C1 segment of cervical spinal cord (tissue), 14 donors: ENCODE results near the gene PSMB8.
"Not testable (repeated sequence)": the region's sequence is repeated elsewhere in the genome, so short reads cannot be mapped to it uniquely, and the experiment has no call there.

Experiments
- DNase-seq, 14 donors: peaks; one replicate each; lab custom pipeline; 2025; lab: John Stamatoyannopoulos, UW

The PSMB8 gene

DNA sequence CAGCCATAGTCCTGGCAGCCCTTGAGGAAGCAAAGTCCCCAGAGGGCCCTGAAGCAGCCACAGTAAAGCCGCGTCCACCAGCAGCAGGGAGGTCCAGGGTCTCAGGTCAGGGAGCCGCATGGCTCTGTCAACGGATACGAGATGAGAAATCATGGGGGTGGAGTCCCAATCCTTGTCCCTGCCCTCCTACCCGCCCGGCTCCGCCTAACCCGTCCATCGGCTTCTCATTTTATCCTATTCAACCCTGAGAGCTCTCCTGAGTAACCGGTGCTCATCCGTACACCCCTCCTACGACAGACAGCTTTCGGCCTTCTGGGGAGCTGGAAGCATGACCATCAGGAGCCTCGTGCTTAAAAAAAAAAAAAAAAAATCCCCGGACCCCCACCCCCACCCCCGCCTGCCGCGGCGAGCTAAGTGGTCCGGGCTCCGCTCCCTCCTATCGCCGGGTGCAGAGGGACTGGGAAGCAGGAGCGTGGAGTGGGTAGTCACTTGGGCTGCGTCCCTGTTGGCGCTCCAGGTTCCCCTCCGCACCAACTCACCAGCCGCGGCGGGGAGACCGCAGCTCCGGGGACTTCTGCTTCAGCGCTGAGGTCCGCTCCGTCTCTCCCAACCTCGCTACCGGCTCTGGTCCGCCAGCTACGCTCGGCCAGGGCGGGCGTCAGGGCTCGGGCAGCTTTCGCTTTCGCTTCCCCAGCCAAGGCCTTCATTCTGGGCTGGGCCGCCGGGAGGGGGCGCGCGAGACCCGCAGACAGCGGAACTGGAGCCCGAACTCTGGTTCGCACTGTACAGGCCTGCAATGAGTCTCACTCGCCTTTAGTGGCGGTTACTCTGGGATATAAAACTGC is 5.5 kb downstream of the PSMB8 start, which contains the start of gene TAP2:
Gene TAP2, minus strand, starts transcription at position 626 of the 845 bp plus-strand sequence. Its CDS starts 506 bp downstream, at position 120.
- DNase-seq, result peak; percentile 45 to 96 (median 90)

DNA sequence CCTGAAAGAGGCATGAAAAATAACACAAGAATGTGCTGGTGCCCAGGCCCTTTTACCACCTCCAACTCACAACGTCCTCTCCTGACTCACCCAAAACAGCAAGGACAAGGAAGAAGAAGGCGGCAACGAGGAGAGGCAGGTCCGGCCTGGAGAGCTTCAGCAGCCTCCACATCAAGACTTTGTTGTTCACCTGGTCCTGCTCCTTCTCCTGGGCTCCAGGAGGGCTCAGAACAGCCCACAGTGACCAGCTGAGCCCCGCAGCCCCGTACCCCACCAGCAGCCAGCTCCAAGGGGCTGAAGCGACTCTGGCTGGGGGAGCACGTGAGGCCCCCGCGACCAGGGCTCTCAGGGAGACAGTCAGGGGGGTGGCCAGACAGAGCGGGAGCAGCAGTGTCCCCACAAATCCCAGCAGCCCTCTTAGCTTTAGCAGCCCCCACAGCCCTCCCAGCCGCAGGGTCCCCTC is 6.2 kb downstream of the PSMB8 start:
- DNase-seq, result peak in 2 of 14 donors; percentile 18 to 43

DNA sequence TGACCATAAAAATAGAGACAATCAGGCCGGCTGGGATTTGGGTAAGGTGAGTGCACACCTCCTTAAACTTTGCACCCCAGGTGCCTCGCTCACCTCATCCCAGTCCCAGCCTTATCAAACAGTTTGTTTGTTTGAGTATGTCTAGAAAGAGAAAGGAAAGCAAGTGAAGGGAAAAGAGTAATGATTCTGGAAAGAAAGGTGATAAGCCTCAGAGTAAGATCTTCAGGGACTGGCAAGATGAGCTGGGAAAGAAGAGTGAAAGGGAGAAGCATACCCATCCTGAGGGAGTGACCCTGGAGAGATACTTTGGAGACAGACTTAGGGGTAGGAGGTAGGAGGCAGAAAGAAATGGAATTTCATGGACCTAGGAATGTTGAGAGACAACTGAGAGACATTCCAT is 7.0 kb downstream of the PSMB8 start:
- no peak for DNase-seq

DNA sequence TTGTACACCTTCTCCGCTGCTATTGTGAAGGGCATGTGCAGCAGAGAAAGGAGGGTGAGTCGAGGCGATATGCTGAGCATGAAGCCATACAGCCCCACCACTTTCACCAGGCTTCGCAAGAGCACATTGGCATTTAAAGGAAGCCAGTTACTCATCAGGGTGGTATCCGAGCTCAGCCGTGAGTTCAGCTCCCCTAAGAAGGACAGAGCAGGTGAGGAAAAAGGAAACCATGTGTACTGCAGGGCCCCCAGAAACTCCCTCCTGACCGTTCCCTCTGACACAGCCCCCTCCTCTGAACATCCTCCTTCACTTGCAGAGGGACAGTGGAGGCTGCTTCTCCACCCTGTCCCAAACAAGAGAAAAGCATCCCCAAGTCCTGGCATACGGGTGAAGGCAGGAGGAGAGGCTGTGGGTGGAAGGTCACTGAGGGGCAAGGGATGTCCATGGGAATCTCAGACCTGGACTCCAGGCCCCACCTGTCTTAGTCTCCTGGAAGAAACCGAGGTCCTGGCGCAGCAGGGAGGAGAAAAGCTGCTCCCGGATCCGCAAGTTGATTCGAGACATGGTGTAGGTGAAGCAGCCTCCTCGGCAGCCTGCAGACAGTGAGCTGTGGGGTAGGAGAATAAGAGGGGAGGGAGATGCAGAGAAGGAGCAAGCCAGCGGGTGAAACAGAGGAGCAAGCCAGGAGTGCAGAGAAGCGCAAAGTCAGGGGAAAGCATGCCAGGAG is 8.5 kb downstream of the PSMB8 start:
- no peak for DNase-seq

DNA sequence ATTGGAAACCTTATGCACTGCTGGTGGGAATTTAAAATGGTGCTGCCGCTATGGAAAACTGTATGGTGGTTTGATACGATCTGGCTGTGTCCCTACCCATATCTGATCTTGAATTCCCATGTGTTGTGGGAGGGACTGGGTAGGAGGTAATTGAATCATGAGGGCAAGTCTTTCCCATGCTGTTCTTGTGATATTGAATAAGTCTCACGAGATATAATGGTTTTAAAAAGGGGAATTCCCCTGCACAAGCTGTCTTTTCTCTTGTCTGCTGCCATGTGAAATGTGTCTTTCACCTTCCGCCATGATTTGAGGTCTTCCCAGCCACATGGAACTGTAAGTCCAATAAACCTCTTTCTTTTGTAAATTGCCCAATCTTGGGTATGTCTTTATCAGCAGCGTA is 10.2 kb downstream of the PSMB8 start:
- no peak for DNase-seq

DNA sequence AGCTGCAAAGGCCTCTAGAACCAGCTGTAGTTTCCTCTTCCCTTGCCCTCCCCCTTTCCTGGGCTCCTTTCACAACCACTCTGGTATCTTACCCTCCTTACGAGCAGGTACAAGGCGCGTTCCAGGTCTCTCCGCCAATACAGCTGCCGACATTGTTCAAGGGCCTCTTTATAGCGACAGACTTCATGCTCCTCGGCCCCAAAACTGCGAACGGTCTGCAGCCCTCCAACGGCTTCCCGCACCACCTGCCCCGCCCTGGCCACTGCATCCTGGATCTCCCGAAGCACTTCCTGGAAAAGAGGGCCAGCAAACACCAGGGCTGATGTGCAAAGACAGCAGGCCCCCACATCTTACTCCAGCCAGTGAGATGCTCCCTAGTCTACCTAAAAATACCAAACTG is 11.3 kb downstream of the PSMB8 start:
- DNase-seq, result no peak

DNA sequence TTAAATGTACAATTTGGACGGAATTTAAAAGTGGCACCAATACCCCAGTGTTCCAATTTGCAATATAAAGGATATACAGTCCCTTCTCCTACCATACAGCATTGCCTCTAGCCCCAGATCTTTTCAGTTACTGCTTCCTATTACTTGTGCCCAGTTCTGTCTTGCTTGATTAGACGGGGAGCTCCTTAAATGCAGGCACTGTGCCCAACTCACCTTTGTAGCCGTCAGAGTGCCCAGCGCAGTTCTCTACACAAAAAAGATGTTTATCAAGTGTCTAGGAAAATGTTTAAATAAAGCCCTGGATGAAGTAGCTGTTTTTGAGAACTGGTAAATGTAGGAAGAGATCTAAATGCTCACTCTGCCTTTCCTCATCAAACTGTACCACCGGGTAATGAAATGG is 12.9 kb downstream of the PSMB8 start:
- no peak for DNase-seq

DNA sequence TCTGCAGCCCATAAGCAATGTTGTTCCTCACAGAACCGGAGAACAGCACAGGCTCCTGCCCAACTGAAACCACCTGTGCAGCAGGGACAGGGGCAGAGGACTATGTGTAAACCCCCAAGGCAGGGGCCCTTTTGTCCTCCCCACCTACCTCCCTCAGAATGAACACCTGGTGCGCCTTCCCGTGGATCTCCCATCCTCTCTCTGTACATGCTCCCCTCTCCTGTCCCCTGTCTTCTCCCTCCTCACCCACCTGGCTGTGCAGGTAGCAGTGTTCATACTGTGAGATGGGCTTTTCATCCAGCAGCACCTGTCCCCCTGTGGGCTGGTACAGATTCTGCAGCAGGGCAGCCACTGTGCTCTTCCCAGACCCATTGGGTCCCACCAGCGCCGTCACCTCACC is 13.8 kb downstream of the PSMB8 start:
- DNase-seq, result no peak

DNA sequence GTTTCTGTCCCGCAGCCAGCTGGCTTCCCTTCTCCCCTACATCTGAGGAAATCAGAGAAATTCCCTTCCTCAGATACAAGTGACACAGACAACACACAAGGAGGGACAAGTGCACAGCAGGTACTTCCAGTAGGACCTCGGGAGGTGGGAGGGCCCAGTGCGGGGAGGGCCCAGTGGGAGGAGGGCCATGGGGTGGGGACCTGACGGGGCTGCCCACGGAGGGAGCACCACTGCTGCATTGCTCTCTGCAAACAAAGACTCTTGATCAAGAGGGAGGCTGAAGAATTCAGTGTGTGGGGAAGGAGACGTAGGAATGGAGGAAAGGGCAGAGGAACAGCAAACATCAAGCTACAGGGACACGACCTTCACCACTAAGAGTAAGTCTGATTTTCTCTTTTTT is 14.4 kb downstream of the PSMB8 start:
- no peak for DNase-seq

DNA sequence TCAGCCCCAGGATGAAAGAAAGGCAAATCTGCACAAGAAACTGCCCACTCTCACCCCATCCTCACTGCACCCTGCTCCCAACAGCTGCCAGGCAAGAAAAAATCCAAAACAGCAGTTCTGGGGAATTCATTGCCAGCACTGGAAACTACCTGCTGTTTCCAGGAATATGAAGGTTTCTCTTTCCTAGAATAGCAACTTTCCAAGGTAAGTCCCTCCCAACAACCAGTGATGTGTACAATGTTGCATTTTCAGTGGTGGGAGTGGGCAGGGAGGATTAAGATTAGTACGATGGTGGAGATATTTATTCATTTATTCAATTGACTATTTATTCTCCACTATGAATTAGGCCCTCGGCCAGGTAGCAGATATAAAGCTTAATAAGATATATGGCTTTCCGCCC is 16.8 kb downstream of the PSMB8 start:
- DNase-seq, result no peak

DNA sequence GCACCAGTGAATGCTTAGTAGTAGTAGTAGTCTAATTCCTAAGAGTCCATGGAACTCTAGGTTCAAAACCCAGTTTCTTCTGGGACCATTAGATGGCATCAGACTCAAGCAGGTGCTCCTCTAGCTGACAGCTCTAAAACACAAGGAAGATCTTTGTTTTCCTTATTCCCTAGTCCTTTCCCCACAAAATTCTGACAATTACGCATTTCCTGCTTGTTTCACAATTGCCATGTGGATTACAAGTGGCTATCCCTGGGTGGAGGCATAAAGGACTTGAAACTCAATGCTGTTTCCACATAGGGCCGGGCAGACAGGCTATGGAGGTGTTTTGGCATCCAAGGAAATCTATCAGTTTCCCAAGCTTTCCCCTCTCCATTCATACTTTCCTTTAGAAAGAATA is 17.9 kb downstream of the PSMB8 start:
- peak in 1 of 14 donors; percentile 1 for DNase-seq

DNA sequence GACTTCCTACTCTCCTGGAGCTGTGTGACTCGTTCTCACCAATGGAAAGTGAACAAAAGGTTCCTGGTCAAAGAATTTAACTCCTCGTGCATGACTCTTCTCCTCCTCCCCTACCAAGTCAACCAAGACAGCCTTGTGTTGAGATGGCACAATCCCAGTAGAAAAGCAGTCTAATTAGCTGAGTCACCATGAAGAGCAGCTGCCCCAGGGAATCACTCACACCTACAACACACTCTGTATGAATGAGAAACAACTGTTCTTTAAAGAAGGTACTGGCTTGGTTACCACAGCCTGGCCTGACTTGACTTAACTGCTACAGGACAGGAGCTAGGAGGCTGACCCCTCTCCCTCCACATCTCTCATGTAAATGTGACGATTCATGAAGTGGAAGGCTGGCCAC is 24.1 kb downstream of the PSMB8 start:
- no peak for DNase-seq

DNA sequence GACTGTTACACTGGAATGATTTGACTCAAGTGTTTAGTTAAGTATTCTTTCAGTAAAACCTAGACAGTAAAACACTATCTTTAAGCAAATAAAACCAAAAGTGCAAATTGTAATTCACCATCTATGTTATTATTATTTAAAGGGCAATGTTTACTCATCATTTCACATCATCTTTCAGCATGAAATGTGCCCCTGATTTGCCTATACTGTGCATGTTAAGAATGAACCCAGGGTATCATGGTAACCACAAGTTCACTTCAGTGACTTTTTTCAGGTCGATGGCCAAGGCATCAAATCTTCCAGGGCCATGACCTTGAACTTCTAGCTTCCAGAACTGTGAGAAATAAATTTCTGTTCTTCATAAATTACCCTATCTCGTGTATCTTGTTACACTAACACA is 25.0 kb downstream of the PSMB8 start:
- no peak for DNase-seq

DNA sequence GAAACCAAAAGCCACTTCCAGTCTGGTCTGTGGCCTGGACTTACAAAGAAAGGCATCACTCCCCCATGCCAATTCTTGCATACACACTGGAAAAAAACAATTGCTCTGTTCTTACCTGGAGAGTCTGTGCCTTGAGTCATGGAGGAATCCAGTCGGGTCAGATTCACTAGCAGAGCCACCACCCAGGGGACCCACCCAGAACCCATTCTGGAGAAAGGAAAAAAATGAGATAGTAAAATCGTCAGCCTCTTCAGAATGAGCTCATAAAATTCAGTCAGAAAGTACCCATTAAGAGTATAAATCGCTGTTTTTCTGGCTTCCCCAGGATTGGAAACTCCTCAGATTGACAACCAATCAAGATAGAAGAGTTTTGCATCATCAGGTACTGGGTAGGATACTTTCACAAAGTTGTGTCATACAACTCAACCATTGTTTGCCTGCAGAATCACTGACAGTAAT is 27.1 kb downstream of the PSMB8 start, which contains the start of gene HLA-DOB:
Gene HLA-DOB, minus strand, starts transcription at position 257 of the 459 bp plus-strand sequence. Its CDS starts 51 bp downstream, at position 206.
- no peak for DNase-seq

DNA sequence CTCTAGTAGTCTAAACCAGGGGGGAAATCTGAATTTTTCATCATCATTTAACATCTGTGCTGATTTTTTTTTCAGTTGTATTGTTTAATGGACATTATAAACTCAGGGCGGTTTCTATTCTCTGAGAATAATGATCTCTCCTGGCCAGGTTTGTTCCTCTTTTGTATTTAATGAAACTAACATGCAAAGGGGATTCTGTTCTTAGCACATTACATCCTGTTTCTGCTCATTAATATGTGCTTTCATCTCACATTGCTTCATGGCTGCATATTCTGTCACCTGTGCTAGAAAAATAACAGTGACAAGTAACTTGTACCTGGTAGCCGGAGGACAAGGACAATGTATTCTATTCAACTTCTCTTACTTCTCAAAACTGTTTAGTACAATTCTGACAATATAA is 27.9 kb downstream of the PSMB8 start:
- DNase-seq, result no peak

DNA sequence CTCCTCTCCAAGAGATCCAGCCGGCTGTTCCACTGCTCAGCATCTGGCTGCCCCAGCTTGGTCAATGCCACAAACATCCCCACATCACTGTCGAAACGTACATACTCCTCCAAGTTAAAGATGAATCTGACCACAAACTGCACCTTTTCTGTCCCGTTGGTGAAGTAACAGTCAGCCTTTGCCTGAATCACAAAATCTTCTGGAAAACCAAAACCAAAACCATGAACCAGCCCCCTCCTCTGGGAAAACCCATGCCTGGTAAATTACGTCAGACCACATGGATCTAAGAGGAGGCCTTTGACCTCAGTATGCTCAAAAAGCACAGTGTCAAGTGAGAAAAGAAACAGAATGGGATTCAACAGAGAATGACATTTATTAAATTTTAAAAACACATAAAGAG is 28.7 kb downstream of the PSMB8 start:
- no peak for DNase-seq

DNA sequence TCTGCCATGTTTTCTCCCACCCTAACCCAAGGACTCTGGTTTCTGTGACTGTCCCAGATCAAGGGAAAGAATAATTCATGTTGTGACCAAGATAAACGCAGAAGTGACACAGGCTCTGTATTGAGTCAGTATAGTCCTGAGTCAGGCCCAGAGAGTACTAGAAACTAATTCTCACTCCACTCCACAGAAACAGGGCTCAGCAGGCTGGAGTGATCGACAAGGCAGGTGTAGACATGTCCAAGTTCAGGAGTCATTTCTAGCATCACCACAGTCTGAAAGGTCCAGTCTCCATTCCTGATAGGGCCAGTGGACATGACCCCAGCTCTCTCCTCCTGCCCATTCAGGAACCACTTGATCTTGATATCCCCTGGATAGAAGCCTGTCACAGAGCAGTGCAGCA is 29.7 kb downstream of the PSMB8 start:
- DNase-seq, result no peak

DNA sequence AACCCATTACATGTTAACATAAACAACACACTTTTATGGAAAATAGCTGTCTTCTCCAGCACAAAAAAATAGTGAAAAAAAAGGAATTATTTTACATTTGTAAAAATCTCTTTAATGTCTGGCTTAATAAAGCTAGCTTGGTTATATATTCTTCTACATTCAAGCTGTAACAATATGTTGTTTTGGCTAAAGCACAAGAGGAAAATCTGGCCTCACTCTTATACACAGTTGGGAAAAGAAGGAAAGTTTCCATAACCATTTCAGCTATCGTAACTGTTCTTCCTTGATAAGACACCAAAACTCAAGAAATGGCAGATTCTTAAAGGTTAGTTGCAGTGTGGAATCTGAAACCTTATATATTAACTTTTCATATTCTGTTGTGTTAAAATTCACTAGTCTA is 34.7 kb downstream of the PSMB8 start:
- no peak for DNase-seq

DNA sequence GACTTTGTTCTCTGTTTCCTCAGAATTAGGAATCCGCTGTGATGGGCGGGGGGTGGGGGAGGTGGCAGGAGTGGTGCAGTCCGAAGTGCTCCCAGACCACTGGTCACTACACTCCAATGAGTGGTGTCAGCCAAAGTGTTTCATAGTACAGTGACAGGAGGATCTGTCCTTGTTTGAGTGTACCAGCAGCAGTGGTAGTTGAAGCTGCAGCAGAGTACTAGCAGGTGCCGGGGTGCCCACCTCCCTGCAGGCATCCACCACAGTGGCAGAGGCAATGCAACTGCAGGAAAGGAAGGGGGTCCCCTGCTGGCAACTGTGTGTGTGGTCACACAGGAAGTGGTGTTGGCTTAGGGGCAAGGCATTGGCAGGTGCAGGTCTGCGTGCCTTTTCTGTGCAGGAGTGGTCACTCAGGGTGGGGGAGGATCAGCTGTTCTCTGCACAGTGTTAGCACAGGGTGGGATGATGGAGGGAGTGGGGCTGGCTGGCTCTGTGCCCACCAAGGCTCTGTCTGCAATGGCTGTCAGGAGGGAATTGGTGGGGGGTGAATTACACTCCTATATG is 36.7 kb downstream of the PSMB8 start:
- no peak for DNase-seq

DNA sequence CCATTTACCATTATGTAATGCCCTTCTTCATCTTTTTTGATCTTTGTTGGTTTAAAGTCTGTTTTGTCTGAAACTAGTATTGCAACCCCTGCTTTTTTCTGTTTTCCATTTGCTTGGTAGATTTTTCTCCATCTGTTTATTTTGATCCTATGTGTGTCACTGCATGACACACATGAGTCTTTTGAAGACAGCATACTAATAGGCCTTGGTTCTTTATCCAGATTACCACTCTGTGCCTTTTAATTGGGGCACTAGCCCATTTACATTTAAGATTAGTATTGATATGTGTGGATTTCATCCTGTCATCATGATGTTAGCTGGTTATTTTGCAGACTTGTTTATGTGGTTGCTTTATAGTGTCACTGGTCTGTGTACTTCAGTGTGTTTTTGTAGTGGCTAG is 38.4 kb downstream of the PSMB8 start:
- not testable (repeated sequence) for DNase-seq

DNA sequence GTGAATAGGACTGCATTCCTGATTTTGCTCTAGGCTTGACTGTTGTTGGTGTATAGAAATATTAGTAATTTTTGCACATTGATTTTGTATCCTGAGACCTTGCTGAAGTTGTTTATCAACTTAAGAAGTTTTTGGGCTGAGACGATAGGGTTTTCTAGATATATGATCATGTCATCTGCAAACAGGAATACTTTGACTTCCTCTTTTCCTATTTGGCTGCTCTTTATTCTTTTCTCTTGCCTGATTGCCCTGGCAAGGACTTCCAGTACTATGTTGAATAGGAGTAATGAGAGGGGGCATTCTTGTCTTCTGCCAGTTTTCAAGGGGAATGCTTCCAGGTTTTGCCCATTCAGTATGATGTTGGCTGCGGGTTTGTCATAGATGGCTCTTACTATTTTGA is 40.4 kb downstream of the PSMB8 start:
- DNase-seq, result no peak

DNA sequence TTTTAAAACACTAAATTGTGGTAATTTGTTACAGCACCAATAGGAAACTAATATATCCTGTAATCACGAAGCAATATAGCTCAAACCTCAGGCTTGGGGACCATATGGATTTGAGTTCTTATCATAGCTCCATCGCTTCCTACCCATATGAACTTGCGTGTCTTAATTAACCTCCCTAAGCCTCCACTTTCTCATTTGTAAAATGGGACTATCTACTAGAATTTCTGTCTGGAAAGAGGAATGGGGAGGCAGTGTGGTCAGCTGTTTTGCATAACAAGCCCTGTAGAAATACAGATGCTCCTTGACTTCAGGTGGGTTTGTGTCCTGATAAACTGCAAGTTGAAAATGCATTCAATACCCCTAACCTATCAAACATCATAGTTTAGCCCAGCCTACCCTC is 44.1 kb downstream of the PSMB8 start:
- DNase-seq, result no peak
